K562 (cell line): ENCODE data around the gene ANKRD13B. TPM values are rescaled to one million over a fixed set of nuclear protein-coding genes. Genes with fewer than 3 reads are reported as not detected.
A peak's percentile ranks its signal among the peaks of the same experiment; 100 is the strongest.

Experiments used
- ARID2 ChIP-seq: fragments of 450-650 bp; IDR thresholded peaks from 2 replicates; pipeline ENCODE4 v1.6.1; 2017; ENCODE audit warnings: antibody characterized with exemption, mild to moderate bottlenecking
- BRD4 ChIP-seq: fragments of 200-600 bp; sonication (generic); IDR thresholded peaks from 2 replicates; pipeline ENCODE4 v1.6.1; 2017; ENCODE audit warnings: inconsistent platforms
- CREB1 ChIP-seq, 2 experiments: sonication (generic) in 1 of 2; formaldehyde crosslinking in 1 of 2; IDR thresholded peaks; 2 replicates each; pipeline versions ENCODE4 v1.6.1 to v1.8.0; 2012 to 2022; ENCODE audit warnings: inconsistent platforms in 1 of 2, mild to moderate bottlenecking in 1 of 2, missing genetic modification reagents in 1 of 2, moderate library complexity in 1 of 2
- GABPA ChIP-seq: fragments of 200-800 bp; sonication (Bioruptor generic); conservative IDR thresholded peaks from 2 replicates; pipeline ENCODE4 v1.6.1; 2016; ENCODE audit warnings: low read depth, missing genetic modification characterization, missing compliant biosample characterization
- HDAC1 ChIP-seq, 2 experiments: fragments of 450-650 bp; IDR thresholded peaks; 2 replicates each; pipeline ENCODE4 v1.6.1; 2016 to 2017; ENCODE audit warnings: inconsistent platforms in 1 of 2, mild to moderate bottlenecking in 1 of 2, moderate library complexity in 1 of 2
- HDAC3 ChIP-seq: fragments of 450-650 bp; IDR thresholded peaks from 2 replicates; pipeline ENCODE4 v1.6.1; 2018; ENCODE audit warnings: borderline replicate concordance, mild to moderate bottlenecking, moderate library complexity; ENCODE audit not compliant: partially characterized antibody
- JUND ChIP-seq, 2 experiments: IDR thresholded peaks; 2 replicates in 1 of 2; 3 replicates in 1 of 2; pipeline ENCODE4 v1.6.1; 2011; ENCODE audit warnings: borderline replicate concordance in 2 of 2, low read depth in 2 of 2, low read length in 2 of 2, improper control_type of control experiment in 1 of 2, missing biosample characterization in 1 of 2, missing genetic modification characterization in 1 of 2, missing genetic modification reagents in 1 of 2
- MCM5 ChIP-seq: fragments of 450-650 bp; IDR thresholded peaks from 2 replicates; pipeline ENCODE4 v1.6.1; 2016; ENCODE audit warnings: low read depth
- NR1H2 ChIP-seq: sonication (generic); formaldehyde crosslinking; IDR thresholded peaks from 2 replicates; pipeline ENCODE4 v1.4.0; 2020; ENCODE audit warnings: mild to moderate bottlenecking, missing genetic modification reagents
- RBM14 ChIP-seq: fragments of 200-400 bp; formaldehyde crosslinking; IDR thresholded peaks from 2 replicates; pipeline ENCODE4 v1.6.1; 2018; ENCODE audit warnings: low read depth, mild to moderate bottlenecking, low read length, moderate library complexity, borderline replicate concordance; ENCODE audit not compliant: insufficient read depth
- TEAD1 ChIP-seq, 2 experiments: fragments of 450-650 bp in 1 of 2; sonication (generic) in 1 of 2; formaldehyde crosslinking; IDR thresholded peaks; 2 replicates each; pipeline versions ENCODE4 v1.4.0 to v1.8.0; 2020 to 2022; ENCODE audit warnings: mild to moderate bottlenecking in 2 of 2, missing genetic modification reagents in 1 of 2
- TSC22D4 ChIP-seq: fragments of 450-650 bp; IDR thresholded peaks from 2 replicates; pipeline ENCODE4 v1.6.1; 2016; ENCODE audit warnings: missing genetic modification characterization, missing biosample characterization, control low read depth
- ZNF133 ChIP-seq: fragments of 250-450 bp; sonication (Bioruptor Pico); IDR thresholded peaks from 2 replicates; pipeline ENCODE4 v1.4.0; 2020; ENCODE audit warnings: mild to moderate bottlenecking
- ZNF224 ChIP-seq: sonication (generic); formaldehyde crosslinking; IDR thresholded peaks from 2 replicates; pipeline ENCODE4 v1.8.0; 2022; ENCODE audit warnings: mild to moderate bottlenecking, missing genetic modification reagents
- ZNF75A ChIP-seq: fragments of 450-650 bp; formaldehyde crosslinking; IDR thresholded peaks from 2 replicates; pipeline ENCODE4 v1.4.0; 2020; ENCODE audit warnings: mild to moderate bottlenecking
- ZNF764 ChIP-seq: fragments of 250-450 bp; sonication (Bioruptor Pico); IDR thresholded peaks from 2 replicates; pipeline ENCODE4 v1.4.0; 2020; ENCODE audit warnings: low read depth, mild to moderate bottlenecking, moderate library complexity
- polyA plus RNA-seq, 8 experiments: library from polyadenylated mRNA; depleted of rRNA in 4 of 8; stranded (reverse) in 5 of 8; unstranded in 3 of 8; fragments of >200 nt; fragmentation: Nextera tagmentation in 2 of 8; fragmentation: Illumina TruSeq in 1 of 8; extraction: Ambion mirVana in 2 of 8; extraction: Trizol in 1 of 8; gene quantifications; 2 replicates each; pipeline versions ENCODE4 v1.2.1 to v1.2.3, GENCODE V29; 2011 to 2014; ENCODE audit warnings: inconsistent platforms in 1 of 8, missing spikeins in 1 of 8
- total RNA-seq, 7 experiments: library from RNA; depleted of rRNA in 6 of 7; stranded (reverse); fragments of >200 nt in 6 of 7; fragmentation: Illumina TruSeq in 2 of 7; extraction: Trizol in 2 of 7; gene quantifications; 2 replicates each; pipeline versions ENCODE4 v1.2.1 to v1.2.3, GENCODE V29; 2011 to 2021; ENCODE audit warnings: low replicate concordance in 1 of 7
- TF ChIP-seq, protein P1 (sequence below): sonication (generic); formaldehyde crosslinking; IDR thresholded peaks from 2 replicates; pipeline ENCODE4 v1.8.1; 2023; ENCODE audit warnings: mild to moderate bottlenecking, missing genetic modification reagents
- TF ChIP-seq, protein P2 (sequence below), 2 experiments: fragments of 450-650 bp; IDR thresholded peaks; 2 replicates each; pipeline ENCODE4 v1.6.1; 2018; ENCODE audit warnings: mild to moderate bottlenecking in 2 of 2, low read depth in 1 of 2; ENCODE audit not compliant: partially characterized antibody in 2 of 2
- TF ChIP-seq, protein P3 (sequence below), 2 experiments: fragments of 450-650 bp; conservative IDR thresholded peaks; 2 replicates each; pipeline ENCODE4 v1.6.1; 2017; ENCODE audit warnings: mild to moderate bottlenecking in 2 of 2, moderate library complexity in 2 of 2

The ANKRD13B gene
- total and polyA plus RNA-seq, 9 of the 15 experiments (the other 6 are each of a cell fraction or from before 2014, with no cell fraction given) = 0.15 to 28.1 (median 4.6) TPM

DNA sequence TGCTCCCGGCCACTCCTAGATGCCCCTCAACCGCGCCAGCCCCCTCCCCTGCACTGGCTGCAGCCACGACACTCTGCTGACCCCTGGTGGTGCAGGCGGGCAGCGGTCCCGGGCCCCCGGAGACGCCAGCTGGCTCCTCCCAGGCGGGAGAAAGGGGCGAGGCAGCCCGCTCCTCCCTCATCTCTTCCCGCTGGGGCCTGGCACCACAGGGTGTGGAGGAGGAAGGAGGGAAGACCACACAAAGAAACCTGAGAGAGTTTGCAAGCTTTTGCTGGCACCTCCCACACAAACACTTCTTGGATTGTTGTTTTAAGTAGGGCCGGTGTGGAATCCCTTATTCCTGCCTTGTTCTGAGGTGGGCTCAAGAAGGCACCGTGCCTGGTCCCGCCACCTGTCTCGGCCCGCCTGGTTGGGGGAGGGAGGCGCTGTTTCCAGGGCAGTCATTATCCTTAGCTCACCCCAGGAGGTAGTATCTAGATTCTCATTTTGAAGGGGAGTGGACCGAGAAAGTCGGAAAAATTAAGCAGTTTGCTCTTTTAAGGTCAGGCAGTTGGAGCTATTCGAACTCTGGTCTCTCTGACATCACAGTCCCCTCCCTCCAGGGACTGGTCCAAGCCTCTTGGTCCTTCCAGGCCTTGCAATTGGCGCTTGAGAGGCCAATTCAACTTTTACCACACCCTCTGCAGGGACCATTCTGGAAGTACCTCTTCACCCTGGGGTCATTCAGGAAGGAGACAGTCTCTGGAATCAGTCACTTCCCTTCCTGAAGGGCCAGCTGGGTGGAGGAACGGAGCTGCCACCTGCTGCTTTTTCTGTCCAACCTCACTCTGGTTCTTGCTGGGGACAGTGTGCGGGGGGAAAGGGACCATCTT is 959 bp upstream of the ANKRD13B start (continued):
- TF ChIP-seq, protein P1, sequence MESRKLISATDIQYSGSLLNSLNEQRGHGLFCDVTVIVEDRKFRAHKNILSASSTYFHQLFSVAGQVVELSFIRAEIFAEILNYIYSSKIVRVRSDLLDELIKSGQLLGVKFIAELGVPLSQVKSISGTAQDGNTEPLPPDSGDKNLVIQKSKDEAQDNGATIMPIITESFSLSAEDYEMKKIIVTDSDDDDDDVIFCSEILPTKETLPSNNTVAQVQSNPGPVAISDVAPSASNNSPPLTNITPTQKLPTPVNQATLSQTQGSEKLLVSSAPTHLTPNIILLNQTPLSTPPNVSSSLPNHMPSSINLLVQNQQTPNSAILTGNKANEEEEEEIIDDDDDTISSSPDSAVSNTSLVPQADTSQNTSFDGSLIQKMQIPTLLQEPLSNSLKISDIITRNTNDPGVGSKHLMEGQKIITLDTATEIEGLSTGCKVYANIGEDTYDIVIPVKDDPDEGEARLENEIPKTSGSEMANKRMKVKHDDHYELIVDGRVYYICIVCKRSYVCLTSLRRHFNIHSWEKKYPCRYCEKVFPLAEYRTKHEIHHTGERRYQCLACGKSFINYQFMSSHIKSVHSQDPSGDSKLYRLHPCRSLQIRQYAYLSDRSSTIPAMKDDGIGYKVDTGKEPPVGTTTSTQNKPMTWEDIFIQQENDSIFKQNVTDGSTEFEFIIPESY (CRISPR knock-in tag) = no peak
- no peak for TF ChIP-seq ZNF764
- TF ChIP-seq ZNF75A (CRISPR knock-in tag) = no peak
- TF ChIP-seq, protein P2, sequence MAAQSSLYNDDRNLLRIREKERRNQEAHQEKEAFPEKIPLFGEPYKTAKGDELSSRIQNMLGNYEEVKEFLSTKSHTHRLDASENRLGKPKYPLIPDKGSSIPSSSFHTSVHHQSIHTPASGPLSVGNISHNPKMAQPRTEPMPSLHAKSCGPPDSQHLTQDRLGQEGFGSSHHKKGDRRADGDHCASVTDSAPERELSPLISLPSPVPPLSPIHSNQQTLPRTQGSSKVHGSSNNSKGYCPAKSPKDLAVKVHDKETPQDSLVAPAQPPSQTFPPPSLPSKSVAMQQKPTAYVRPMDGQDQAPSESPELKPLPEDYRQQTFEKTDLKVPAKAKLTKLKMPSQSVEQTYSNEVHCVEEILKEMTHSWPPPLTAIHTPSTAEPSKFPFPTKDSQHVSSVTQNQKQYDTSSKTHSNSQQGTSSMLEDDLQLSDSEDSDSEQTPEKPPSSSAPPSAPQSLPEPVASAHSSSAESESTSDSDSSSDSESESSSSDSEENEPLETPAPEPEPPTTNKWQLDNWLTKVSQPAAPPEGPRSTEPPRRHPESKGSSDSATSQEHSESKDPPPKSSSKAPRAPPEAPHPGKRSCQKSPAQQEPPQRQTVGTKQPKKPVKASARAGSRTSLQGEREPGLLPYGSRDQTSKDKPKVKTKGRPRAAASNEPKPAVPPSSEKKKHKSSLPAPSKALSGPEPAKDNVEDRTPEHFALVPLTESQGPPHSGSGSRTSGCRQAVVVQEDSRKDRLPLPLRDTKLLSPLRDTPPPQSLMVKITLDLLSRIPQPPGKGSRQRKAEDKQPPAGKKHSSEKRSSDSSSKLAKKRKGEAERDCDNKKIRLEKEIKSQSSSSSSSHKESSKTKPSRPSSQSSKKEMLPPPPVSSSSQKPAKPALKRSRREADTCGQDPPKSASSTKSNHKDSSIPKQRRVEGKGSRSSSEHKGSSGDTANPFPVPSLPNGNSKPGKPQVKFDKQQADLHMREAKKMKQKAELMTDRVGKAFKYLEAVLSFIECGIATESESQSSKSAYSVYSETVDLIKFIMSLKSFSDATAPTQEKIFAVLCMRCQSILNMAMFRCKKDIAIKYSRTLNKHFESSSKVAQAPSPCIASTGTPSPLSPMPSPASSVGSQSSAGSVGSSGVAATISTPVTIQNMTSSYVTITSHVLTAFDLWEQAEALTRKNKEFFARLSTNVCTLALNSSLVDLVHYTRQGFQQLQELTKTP (IDR thresholded peaks at IDR 0.05; ENCODE audit: low read depth in 1 of 2, partially characterized antibody in 2 of 2) = no peak
- no peak for TF ChIP-seq NR1H2
- no peak for TF ChIP-seq HDAC3
- no peak for TF ChIP-seq TSC22D4 (tag)
- TF ChIP-seq RBM14 = no peak
- no peak for TF ChIP-seq ZNF224 (CRISPR knock-in tag)
- no peak; a peak in 1 of 4 replicates for TF ChIP-seq TEAD1 (CRISPR knock-in tag; IDR thresholded peaks at IDR 0.05)
- TF ChIP-seq CREB1 (IDR thresholded peaks at IDR 0.05) = no peak
- TF ChIP-seq CREB1 (CRISPR knock-in tag; IDR thresholded peaks at IDR 0.05) = no peak
- 0 out of 2 replicates have a peak, but pooled peaks have one; percentile 15 for TF ChIP-seq JUND (IDR thresholded peaks at IDR 0.05; ENCODE audit: borderline replicate concordance, low read depth, low read length)
- TF ChIP-seq JUND (tag; IDR thresholded peaks at IDR 0.05; ENCODE audit: borderline replicate concordance, low read depth, low read length) = peak; percentile 8; the same call in 1 of the 3 replicates
- TF ChIP-seq, protein P3, sequence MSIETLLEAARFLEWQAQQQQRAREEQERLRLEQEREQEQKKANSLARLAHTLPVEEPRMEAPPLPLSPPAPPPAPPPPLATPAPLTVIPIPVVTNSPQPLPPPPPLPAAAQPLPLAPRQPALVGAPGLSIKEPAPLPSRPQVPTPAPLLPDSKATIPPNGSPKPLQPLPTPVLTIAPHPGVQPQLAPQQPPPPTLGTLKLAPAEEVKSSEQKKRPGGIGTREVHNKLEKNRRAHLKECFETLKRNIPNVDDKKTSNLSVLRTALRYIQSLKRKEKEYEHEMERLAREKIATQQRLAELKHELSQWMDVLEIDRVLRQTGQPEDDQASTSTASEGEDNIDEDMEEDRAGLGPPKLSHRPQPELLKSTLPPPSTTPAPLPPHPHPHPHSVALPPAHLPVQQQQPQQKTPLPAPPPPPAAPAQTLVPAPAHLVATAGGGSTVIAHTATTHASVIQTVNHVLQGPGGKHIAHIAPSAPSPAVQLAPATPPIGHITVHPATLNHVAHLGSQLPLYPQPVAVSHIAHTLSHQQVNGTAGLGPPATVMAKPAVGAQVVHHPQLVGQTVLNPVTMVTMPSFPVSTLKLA (conservative IDR thresholded peaks at IDR 0.05) = no peak; a peak in 1 of 4 replicates
- TF ChIP-seq GABPA (tag) = no peak
- TF ChIP-seq HDAC1 (IDR thresholded peaks at IDR 0.05) = no peak; a peak in 1 of 4 replicates
- TF ChIP-seq BRD4 = no peak
- TF ChIP-seq ZNF133 (CRISPR knock-in tag) = no peak
- peak; percentile 78 for TF ChIP-seq ARID2
- TF ChIP-seq MCM5 = no peak
